BJ (cell line): Measurements from ENCODE around the gene NUPR1. TPM values are rescaled to one million over a fixed set of nuclear protein-coding genes. Genes with fewer than 3 reads are reported as not detected.
"Not testable (repeated sequence)": the region's sequence is repeated elsewhere in the genome, so short reads cannot be mapped to it uniquely, and the experiment has no call there.

Experiments used
- CTCF ChIA-PET: fragments of 350-600 bp; formaldehyde crosslinking; extraction: SDS; loops from one replicate; lab custom pipeline; 2021; ENCODE audit warnings: antibody characterized with exemption, inconsistent platforms; lab: Yijun Ruan, JAX
- POLR2A ChIA-PET: fragments of 300-600 bp; sonication (Branson Sonifier 250); formaldehyde crosslinking; extraction: SDS; loops from one replicate; lab custom pipeline; 2021; ENCODE audit warnings: antibody characterized with exemption; lab: Charles Lee
- DNase-seq: peaks from one replicate; pipeline ENCODE4 v3.0.0-alpha.2; 2011; ENCODE audit warnings: low read depth
- H3K27me3 ChIP-seq: 2 replicates; pipeline ENCODE4 v1.6.0; 2011; ENCODE audit warnings: low read length; ENCODE audit not compliant: control insufficient read depth, insufficient read depth
- H3K36me3 ChIP-seq: 2 replicates; pipeline ENCODE4 v1.5.1; 2011; ENCODE audit warnings: low read length; ENCODE audit not compliant: control insufficient read depth, insufficient read depth
- H3K4me3 ChIP-seq: 2 replicates; pipeline ENCODE4 v1.5.1; 2011; ENCODE audit warnings: low read depth, mild to moderate bottlenecking, control low read depth, low read length
- CTCF ChIP-seq: IDR thresholded peaks from 2 replicates; pipeline ENCODE4 v1.5.1; 2011; ENCODE audit warnings: low read depth, mild to moderate bottlenecking, control low read depth, inconsistent platforms, low read length, moderate library complexity; ENCODE audit not compliant: insufficient read depth
- polyA plus RNA-seq: library from polyadenylated mRNA; depleted of rRNA; stranded (reverse); fragments of >200 nt; gene quantifications from 2 replicates; pipeline ENCODE4 v1.2.3, GENCODE V29; 2011; rRNA removed

Gene NUPR1
- polyA plus RNA-seq, 1 experiment = 31.4 TPM

DNA sequence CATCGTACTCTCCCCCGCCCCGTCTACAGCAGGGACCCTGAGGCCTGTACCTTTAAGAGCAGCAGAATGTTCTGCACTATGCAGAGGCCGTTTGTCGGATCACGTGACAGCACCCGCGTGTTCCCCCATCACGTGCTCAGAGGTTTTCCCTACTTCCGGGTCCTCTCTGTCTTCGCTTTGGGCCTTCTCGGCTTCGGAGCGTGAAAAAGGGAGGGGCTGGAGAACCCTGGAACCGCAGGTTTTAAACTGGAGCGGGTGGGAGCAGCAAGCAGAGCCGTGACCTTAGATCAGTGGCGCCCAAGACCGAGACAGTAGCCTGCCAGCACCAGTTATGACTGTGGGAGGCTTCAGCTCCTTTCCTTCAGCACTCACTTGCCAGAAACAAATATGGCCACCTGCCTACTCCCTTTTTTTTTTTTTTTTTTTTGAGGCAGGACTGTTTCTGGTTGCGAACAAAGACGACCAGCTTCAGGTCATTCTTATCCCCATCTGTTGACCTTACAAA, 46.8 kb downstream of the NUPR1 start, which contains the start of gene CLN3:
Gene CLN3, minus strand, starts transcription at position 105 of the 505 bp plus-strand sequence. CDS start 315 bp downstream, outside the sequence.
- peak within 1 kb of the TSS; percentile 85 for H3K4me3 ChIP-seq

DNA sequence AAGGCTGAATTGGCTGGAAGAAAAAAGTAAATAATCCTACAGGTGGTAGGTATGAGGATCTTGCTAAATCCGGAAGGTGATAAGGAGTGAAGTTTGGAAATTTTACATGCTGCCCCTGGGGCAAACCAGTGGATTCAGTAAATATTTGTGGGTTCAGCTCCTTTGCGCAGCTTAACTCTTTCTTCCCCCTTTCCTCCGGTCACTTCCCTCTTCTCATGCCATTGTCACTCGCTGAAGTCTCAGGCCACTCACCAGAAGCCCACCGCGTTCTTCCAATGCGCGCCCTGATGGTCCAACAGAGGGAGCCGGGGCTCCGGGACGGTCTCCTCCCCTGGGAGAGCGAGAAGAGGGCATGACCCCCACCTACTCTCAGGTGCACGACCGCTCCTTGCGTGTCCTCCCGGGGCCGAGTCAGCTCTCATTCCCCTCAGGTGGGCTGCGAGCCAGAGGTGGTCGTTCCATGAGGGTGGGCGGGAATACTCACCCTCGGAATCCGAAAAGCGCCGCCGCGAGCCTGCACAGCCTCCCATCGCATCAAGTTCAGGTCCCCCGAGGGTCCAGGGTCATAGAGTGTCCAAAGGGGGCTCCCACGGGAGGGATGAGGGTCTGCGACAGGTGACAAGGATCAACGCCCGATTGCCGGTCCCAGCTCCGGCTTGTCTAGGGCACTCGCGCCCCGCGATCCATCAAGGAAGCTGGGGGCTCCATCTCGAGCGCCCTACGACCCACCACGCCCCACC, 47.4 kb downstream of the NUPR1 start:
- peak; percentile 57 for TF ChIP-seq CTCF
- CTCF ChIA-PET = interaction anchor here (2.3 kb wide), 1 partner anchor 125 kb away, joined by 8 read pairs; no protein-coding TSS in a partner anchor
- no peak for DNase-seq
- Histone ChIP-seq H3K4me3 (peak overlapping the region; percentile 85), H3K36me3 (peaks cover 8% of the 10 kb centered on the region), H3K27me3 (no peaks in the 10 kb centered on the region)
- POLR2A ChIA-PET = no interaction called here

More for the DNA sequence above, 46.8 kb downstream of the NUPR1 start, which contains the start of gene CLN3:
- CTCF ChIA-PET = interaction anchor here (0.6 to 2.3 kb wide), 2 partner anchors 11 to 124 kb away, joined by 3 to 8 read pairs; no protein-coding TSS in a partner anchor
- TF ChIP-seq CTCF = no peak
- POLR2A ChIA-PET = no interaction called here
- H3K27me3 ChIP-seq = no peaks in the 10 kb centered on the region
- peak; percentile 73 for DNase-seq
- H3K36me3 ChIP-seq = peaks cover 7% of the 10 kb centered on the region

GRCh38 chr16:28486266-28486665, 52.5 kb downstream of the NUPR1 start:
- H3K36me3 ChIP-seq = peaks cover 14% of the 10 kb centered on the region
- ChIA-PET CTCF (no interaction called here), POLR2A (no interaction called here)
- no peaks in the 10 kb centered on the region for H3K27me3 ChIP-seq
- no peak overlapping the region for H3K4me3 ChIP-seq
- no peak for DNase-seq
- no peak for TF ChIP-seq CTCF

DNA sequence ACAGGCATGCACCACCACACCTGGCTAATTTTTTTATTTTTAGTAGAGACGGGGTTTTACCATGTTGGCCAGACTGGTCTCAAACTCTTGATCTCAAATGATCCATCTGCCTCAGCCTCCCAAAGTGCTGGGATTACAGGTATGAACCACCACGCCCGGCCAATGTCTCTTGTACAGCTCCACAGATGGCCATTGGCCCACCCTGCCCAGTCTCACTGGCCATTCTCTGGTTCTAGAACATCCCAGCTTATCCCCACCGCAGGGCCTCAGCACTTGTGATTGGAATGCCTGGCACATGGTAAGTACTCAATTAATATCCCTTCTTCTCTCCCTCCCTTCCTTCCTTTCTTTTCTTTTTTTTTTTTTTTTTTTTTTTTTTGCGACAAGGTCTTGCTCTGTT, 55.4 kb downstream of the NUPR1 start:
- DNase-seq, H3K4me3 ChIP-seq, POLR2A ChIA-PET, H3K27me3 ChIP-seq: not testable (repeated sequence)
- CTCF ChIA-PET = interaction anchor here (1.1 kb wide), 1 partner anchor 72 kb away, joined by 4 read pairs; no protein-coding TSS in a partner anchor
- H3K36me3 ChIP-seq = peaks cover 20% of the 10 kb centered on the region

Other genes with a start within 250 kb of the NUPR1 start
- gene SBK1, start 246.4 kb downstream of the NUPR1 start, polyA plus RNA-seq = 0.01 TPM in 1 of 2 replicates, not detected in the other
- 0.15 and 0.34 TPM in 2 replicates for gene NPIPB6, start 175.5 kb downstream of the NUPR1 start, polyA plus RNA-seq
- gene EIF3CL, start 135.1 kb downstream of the NUPR1 start, polyA plus RNA-seq = 150 and 287 TPM in 2 replicates
- not detected in 2 replicates for gene NPIPB7, start 66.6 kb downstream of the NUPR1 start, polyA plus RNA-seq
- gene CLN3, start 46.9 kb downstream of the NUPR1 start, polyA plus RNA-seq = 20.6 and 25.2 TPM in 2 replicates
- gene APOBR, start 44.3 kb downstream of the NUPR1 start, polyA plus RNA-seq = 0.02 TPM in 1 of 2 replicates, not detected in the other
- not detected in 2 replicates for gene IL27, start 32.1 kb downstream of the NUPR1 start, polyA plus RNA-seq
- 2.4 and 2.5 TPM in 2 replicates for gene SGF29, start 14.9 kb upstream of the NUPR1 start, polyA plus RNA-seq
- gene SULT1A2, start 58.1 kb upstream of the NUPR1 start, polyA plus RNA-seq = not detected in 2 replicates
- gene SULT1A1, start 71.1 kb upstream of the NUPR1 start, polyA plus RNA-seq = 0.12 and 0.13 TPM in 2 replicates
- gene NPIPB8, start 99.1 kb upstream of the NUPR1 start, polyA plus RNA-seq = 0.23 TPM in 1 of 2 replicates, not detected in the other
- gene EIF3C, start 172.5 kb upstream of the NUPR1 start, polyA plus RNA-seq = 349 and 418 TPM in 2 replicates
- 0.16 and 0.20 TPM in 2 replicates for gene NPIPB9, start 212.8 kb upstream of the NUPR1 start, polyA plus RNA-seq